Mammary epithelial cell (primary cell): ENCODE data around the gene TEKT3.

Experiments used
- EZH2 ChIP-seq: IDR thresholded peaks from 2 replicates; pipeline ENCODE4 v1.6.1; 2012; ENCODE audit warnings: low read length, inconsistent platforms, borderline replicate concordance
- TF ChIP-seq, protein P1 (sequence below), 2 donors: IDR thresholded peaks in 1 of 2; conservative IDR thresholded peaks in 1 of 2; 2 replicates each; pipeline ENCODE4 v1.5.1; 2011 to 2012; ENCODE audit warnings: inconsistent platforms in 2 of 2, low read length in 2 of 2, mild to moderate bottlenecking in 2 of 2, control low read depth in 1 of 2, low read depth in 1 of 2; ENCODE audit not compliant: insufficient read depth in 1 of 2; ENCODE audit errors: extremely low read depth in 1 of 2

DNA sequence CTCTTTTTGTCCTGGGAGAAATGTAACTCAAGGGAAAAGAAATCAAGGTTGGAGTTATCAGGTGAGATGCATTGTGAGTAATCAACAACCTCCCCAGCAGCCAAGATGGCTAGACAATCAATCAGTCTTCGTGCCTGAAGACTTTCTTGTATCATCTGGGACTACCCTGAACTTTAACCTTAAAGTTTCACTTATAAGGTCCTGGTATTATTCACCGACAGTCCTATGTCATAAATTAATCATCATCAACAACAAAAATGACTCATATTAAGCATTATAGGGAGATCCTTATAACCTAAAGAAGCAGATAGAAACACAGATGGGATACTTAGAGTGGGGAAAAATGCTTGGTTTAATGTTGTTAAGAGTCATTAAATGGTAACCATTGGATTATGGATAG lies 7.7 kb upstream of the TEKT3 start:
- TF ChIP-seq, protein P1, sequence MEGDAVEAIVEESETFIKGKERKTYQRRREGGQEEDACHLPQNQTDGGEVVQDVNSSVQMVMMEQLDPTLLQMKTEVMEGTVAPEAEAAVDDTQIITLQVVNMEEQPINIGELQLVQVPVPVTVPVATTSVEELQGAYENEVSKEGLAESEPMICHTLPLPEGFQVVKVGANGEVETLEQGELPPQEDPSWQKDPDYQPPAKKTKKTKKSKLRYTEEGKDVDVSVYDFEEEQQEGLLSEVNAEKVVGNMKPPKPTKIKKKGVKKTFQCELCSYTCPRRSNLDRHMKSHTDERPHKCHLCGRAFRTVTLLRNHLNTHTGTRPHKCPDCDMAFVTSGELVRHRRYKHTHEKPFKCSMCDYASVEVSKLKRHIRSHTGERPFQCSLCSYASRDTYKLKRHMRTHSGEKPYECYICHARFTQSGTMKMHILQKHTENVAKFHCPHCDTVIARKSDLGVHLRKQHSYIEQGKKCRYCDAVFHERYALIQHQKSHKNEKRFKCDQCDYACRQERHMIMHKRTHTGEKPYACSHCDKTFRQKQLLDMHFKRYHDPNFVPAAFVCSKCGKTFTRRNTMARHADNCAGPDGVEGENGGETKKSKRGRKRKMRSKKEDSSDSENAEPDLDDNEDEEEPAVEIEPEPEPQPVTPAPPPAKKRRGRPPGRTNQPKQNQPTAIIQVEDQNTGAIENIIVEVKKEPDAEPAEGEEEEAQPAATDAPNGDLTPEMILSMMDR (conservative IDR thresholded peaks at IDR 0.05 in 1 of 2, IDR thresholded peaks at IDR 0.05 in 1 of 2; ENCODE audit: extremely low read depth in 1 of 2, insufficient read depth in 1 of 2, low read depth in 1 of 2, low read length in 2 of 2): no peak
- TF ChIP-seq EZH2: no peak
